PC-9 (cell line): ENCODE measurements around the gene EID3. TPM values are rescaled to one million over a fixed set of nuclear protein-coding genes. Genes with fewer than 3 reads are reported as not detected.
"Not testable (repeated sequence)": the region's sequence is repeated elsewhere in the genome, so short reads cannot be mapped to it uniquely, and the experiment has no call there.

ENCODE experiments used
- BruUV-seq: library from RNA; stranded (reverse); fragments of 400-500 nt; replicated peaks from 2 replicates; lab custom pipeline; 2021; lab: Mats Ljungman, UMichigan
- CTCF ChIA-PET: fragments of 300-600 bp; sonication (Branson Sonifier 250); formaldehyde crosslinking; loops from one replicate; lab custom pipeline; 2022; ENCODE audit warnings: antibody characterized with exemption; lab: Charles Lee
- POLR2A ChIA-PET: fragments of 300-600 bp; sonication (Branson Sonifier 250); formaldehyde crosslinking; loops from one replicate; lab custom pipeline; 2022; ENCODE audit warnings: antibody characterized with exemption; ENCODE audit not compliant: unreplicated experiment; lab: Charles Lee
- DNase-seq, 2 experiments: peaks; one replicate each; pipeline versions ENCODE4 v3.0.0 to v3.0.0-alpha.2; 2015 to 2022; ENCODE audit warnings: mixed read lengths in 1 of 2
- H2AFZ ChIP-seq: fragments of 200-600 bp; sonication (generic); 2 replicates; pipeline ENCODE4 v1.8.1; 2017; ENCODE audit warnings: antibody characterized with exemption
- H3F3A ChIP-seq: fragments of 200-600 bp; sonication (generic); 2 replicates; pipeline ENCODE4 v1.8.1; 2017; ENCODE audit warnings: antibody characterized with exemption, mild to moderate bottlenecking, low read depth; ENCODE audit not compliant: insufficient read depth
- H3K27ac ChIP-seq: fragments of 200-600 bp; sonication (generic); 2 replicates; pipeline ENCODE4 v1.6.1; 2016; ENCODE audit warnings: mixed run types
- H3K27me3 ChIP-seq: fragments of 200-600 bp; sonication (generic); 2 replicates; pipeline ENCODE4 v1.6.1; 2016; ENCODE audit warnings: low read depth, mixed run types; ENCODE audit not compliant: insufficient read depth
- H3K36me3 ChIP-seq: fragments of 200-600 bp; sonication (generic); 2 replicates; pipeline ENCODE4 v1.6.1; 2016; ENCODE audit warnings: low read depth, mixed run types
- H3K4me1 ChIP-seq: fragments of 200-600 bp; sonication (generic); replicated peaks from 2 replicates; pipeline ENCODE4 v1.6.1; 2016; ENCODE audit warnings: mixed run types; ENCODE audit not compliant: insufficient read depth
- H3K4me2 ChIP-seq: fragments of 200-600 bp; sonication (generic); 2 replicates; pipeline ENCODE4 v1.6.1; 2017; ENCODE audit warnings: mixed run types
- H3K4me3 ChIP-seq: fragments of 200-600 bp; sonication (generic); 2 replicates; pipeline ENCODE4 v1.6.1; 2016; ENCODE audit warnings: mixed run types
- H3K79me2 ChIP-seq: fragments of 200-600 bp; sonication (generic); 2 replicates; pipeline ENCODE4 v1.6.1; 2017; ENCODE audit warnings: low read depth, mixed run types
- H3K9me2 ChIP-seq: fragments of 200-600 bp; sonication (generic); 2 replicates; pipeline ENCODE4 v1.8.1; 2017; ENCODE audit warnings: mild to moderate bottlenecking; ENCODE audit not compliant: insufficient read depth
- H3K9me3 ChIP-seq: fragments of 200-600 bp; sonication (generic); 2 replicates; pipeline ENCODE4 v1.8.1; 2016; ENCODE audit warnings: low read depth; ENCODE audit not compliant: insufficient read depth
- H4K20me1 ChIP-seq: fragments of 200-600 bp; sonication (generic); 2 replicates; pipeline ENCODE4 v1.8.1; 2017; ENCODE audit not compliant: insufficient read depth
- EZH2 ChIP-seq: fragments of 200-600 bp; sonication (generic); IDR thresholded peaks from 2 replicates; pipeline ENCODE4 v1.8.0; 2017; ENCODE audit warnings: antibody characterized with exemption, low read depth
- intact Hi-C: fragments of 100-400 bp; cut with micrococcal nuclease; formaldehyde crosslinking; loops from one replicate; pipeline ENCODE4 v1.10.0; 2022; ENCODE audit not compliant: unreplicated experiment
- total RNA-seq: library from RNA; stranded (reverse); gene quantifications from 2 replicates; pipeline ENCODE4 v1.2.3, GENCODE V29; 2021
- TF ChIP-seq, protein P1 (sequence below): fragments of 200-600 bp; sonication (generic); conservative IDR thresholded peaks from 2 replicates; pipeline ENCODE4 v1.6.1; 2017; ENCODE audit warnings: mixed run types, antibody characterized with exemption, mild to moderate bottlenecking, moderate library complexity

The EID3 gene
- total RNA-seq, 1 experiment from 2014 or later: 42.4 TPM

- Histone ChIP-seq H4K20me1 (peaks cover 90% of the 10 kb centered on the region), H3K4me1 (peaks cover 64% of the 10 kb centered on the region), H2AFZ (no peak overlapping the region), H3K27me3 (no peaks in the 10 kb centered on the region), H3F3A (peaks cover 90% of the 10 kb centered on the region), H3K36me3 (peaks cover 78% of the 10 kb centered on the region), H3K9me2 (no peaks in the 10 kb centered on the region), H3K79me2 (peaks cover 89% of the 10 kb centered on the region), H3K9me3 (no peaks in the 10 kb centered on the region), H3K4me3 (no peak overlapping the region), H3K27ac (peak overlapping the region; percentile 56), H3K4me2 (peak overlapping the region; percentile 10; the same call in 1 of the 2 replicates)
- DNase-seq: no peak
- TF ChIP-seq, protein P1, sequence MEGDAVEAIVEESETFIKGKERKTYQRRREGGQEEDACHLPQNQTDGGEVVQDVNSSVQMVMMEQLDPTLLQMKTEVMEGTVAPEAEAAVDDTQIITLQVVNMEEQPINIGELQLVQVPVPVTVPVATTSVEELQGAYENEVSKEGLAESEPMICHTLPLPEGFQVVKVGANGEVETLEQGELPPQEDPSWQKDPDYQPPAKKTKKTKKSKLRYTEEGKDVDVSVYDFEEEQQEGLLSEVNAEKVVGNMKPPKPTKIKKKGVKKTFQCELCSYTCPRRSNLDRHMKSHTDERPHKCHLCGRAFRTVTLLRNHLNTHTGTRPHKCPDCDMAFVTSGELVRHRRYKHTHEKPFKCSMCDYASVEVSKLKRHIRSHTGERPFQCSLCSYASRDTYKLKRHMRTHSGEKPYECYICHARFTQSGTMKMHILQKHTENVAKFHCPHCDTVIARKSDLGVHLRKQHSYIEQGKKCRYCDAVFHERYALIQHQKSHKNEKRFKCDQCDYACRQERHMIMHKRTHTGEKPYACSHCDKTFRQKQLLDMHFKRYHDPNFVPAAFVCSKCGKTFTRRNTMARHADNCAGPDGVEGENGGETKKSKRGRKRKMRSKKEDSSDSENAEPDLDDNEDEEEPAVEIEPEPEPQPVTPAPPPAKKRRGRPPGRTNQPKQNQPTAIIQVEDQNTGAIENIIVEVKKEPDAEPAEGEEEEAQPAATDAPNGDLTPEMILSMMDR: no peak
- no peak for TF ChIP-seq EZH2
- ChIA-PET POLR2A (interaction anchor here (0.8 kb wide), 2 partner anchors 14 to 36 kb away, joined by 8 to 12 read pairs; no protein-coding TSS in a partner anchor), CTCF (no interaction called here)
- BruUV-seq: no TSS peak
- intact Hi-C loops: no loop called here
Observed at GRCh38 chr12:104320627-104321024, 17.1 kb downstream of the EID3 start.

DNA sequence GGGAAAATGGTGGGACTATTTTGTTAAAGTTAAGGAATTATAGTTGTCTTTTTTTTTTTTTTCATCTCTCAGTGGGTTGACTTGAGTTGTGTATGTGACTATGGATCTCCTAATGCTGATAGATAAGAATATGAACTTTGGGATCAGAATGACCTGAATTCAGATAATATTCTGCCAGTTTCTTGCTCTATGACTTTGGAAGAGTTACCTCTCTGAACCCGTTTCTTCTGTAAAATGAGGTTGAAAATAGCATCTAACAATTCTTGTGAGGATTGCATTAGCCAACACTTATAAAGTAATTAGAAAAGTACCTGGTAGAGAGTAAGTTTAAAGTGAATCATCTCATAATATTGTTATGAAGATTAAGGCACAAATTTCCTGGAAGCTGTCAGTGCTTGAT, 18.4 kb downstream of the EID3 start:
- BruUV-seq: TSS peak; percentile 1
- Histone ChIP-seq H3K27ac (peak overlapping the region; percentile 56), H3K9me2 (no peaks in the 10 kb centered on the region), H3K79me2 (peaks cover 90% of the 10 kb centered on the region), H3F3A (peaks cover 90% of the 10 kb centered on the region), H3K4me1 (peaks cover 54% of the 10 kb centered on the region), H3K36me3 (peaks cover 80% of the 10 kb centered on the region), H3K27me3 (no peaks in the 10 kb centered on the region), H4K20me1 (peaks cover 90% of the 10 kb centered on the region), H3K9me3 (no peaks in the 10 kb centered on the region), H2AFZ (no peak overlapping the region), H3K4me2 (no peak overlapping the region), H3K4me3 (no peak overlapping the region)
- DNase-seq: no peak
- ChIA-PET POLR2A (no interaction called here), CTCF (no interaction called here)
- intact Hi-C loops: no loop called here
- TF ChIP-seq, protein P1: no peak
- no peak for TF ChIP-seq EZH2

GRCh38 chr12:104322533-104322932, 19.0 kb downstream of the EID3 start:
- H3K9me2 ChIP-seq, H3K27me3 ChIP-seq, H2AFZ ChIP-seq, H3K9me3 ChIP-seq, H3K4me2 ChIP-seq, BruUV-seq, CTCF ChIA-PET, H3K4me3 ChIP-seq, DNase-seq, POLR2A ChIA-PET, intact Hi-C loops: not testable (repeated sequence)
- peak overlapping the region; percentile 56 for H3K27ac ChIP-seq
- H3K79me2 ChIP-seq: peaks cover 90% of the 10 kb centered on the region
- H3F3A ChIP-seq: peaks cover 90% of the 10 kb centered on the region
- H3K36me3 ChIP-seq: peaks cover 81% of the 10 kb centered on the region
- peaks cover 48% of the 10 kb centered on the region for H3K4me1 ChIP-seq
- H4K20me1 ChIP-seq: peaks cover 90% of the 10 kb centered on the region

DNA sequence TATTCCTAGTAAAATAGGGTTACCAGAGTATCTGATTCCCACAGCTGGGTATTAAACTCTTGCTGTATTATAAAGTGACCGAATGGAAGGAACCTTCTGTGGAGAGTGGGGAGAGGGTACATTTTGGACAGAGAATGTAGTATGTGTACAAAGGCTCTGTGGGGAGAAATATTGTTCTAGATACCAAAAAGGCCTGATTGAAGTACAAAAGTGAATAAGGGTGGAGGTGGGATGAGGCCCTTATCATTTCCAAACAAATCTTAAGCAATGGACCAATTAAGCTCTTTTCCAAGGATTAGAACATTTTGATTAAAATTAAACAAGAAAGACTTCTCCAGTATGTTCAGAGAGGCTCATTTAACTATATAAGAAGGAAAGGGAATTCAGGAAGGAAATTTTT, 20.4 kb downstream of the EID3 start:
- no peak for DNase-seq
- Histone ChIP-seq H3K4me2 (no peak overlapping the region), H3F3A (peaks cover 90% of the 10 kb centered on the region), H4K20me1 (peaks cover 90% of the 10 kb centered on the region), H3K27ac (peak overlapping the region; percentile 45), H3K79me2 (peaks cover 90% of the 10 kb centered on the region), H3K36me3 (peaks cover 77% of the 10 kb centered on the region), H3K27me3 (no peaks in the 10 kb centered on the region), H2AFZ (no peak overlapping the region), H3K4me1 (peaks cover 38% of the 10 kb centered on the region), H3K9me3 (no peaks in the 10 kb centered on the region), H3K9me2 (no peaks in the 10 kb centered on the region), H3K4me3 (no peak overlapping the region)
- ChIA-PET CTCF (no interaction called here), POLR2A (no interaction called here)
- no TSS peak for BruUV-seq
- TF ChIP-seq, protein P1: no peak
- TF ChIP-seq EZH2: no peak
- intact Hi-C loops: no loop called here

DNA sequence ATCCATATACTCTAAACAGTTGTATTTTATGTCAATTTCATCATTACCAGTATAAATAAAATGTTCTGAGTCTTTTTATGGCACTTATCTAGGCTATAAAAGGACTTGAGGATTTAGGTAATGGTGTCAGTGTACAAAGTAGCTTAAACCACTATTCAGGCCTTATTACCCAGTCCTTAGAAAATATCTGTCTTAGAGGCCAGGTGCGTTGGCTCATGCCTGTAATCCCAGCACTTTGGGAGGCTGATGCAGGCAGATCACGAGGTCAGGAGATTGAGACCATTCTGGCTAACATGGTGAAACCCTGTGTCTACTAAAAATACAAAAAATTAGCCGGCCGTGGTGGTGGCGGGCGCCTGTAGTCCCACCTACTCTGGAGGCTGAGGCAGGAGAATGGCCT, 24.7 kb downstream of the EID3 start:
- peaks cover 81% of the 10 kb centered on the region for H3K36me3 ChIP-seq
- intact Hi-C loops, H3K9me2 ChIP-seq, DNase-seq, H3K9me3 ChIP-seq, H3K27me3 ChIP-seq, H3K4me3 ChIP-seq, BruUV-seq, H2AFZ ChIP-seq, H3K4me2 ChIP-seq: not testable (repeated sequence)
- ChIA-PET CTCF (interaction anchor here (0.5 to 1.4 kb wide), 2 partner anchors 9 to 129 kb away, joined by 8 to 13 read pairs; no protein-coding TSS in a partner anchor), POLR2A (interaction anchor here (0.6 kb wide), 2 partner anchors 11 to 14 kb away, joined by 5 to 13 read pairs; no protein-coding TSS in a partner anchor)
- peaks cover 97% of the 10 kb centered on the region for H3F3A ChIP-seq
- H3K27ac ChIP-seq: peak overlapping the region; percentile 49
- H3K4me1 ChIP-seq: peaks cover 27% of the 10 kb centered on the region; the same call in 1 of the 2 replicates
- H4K20me1 ChIP-seq: peaks cover 95% of the 10 kb centered on the region
- peaks cover 90% of the 10 kb centered on the region for H3K79me2 ChIP-seq
